ENCODE measurements around the gene ATP5ME. TPM values are rescaled to one million over a fixed set of nuclear protein-coding genes. Genes with fewer than 3 reads are reported as not detected.
A peak's percentile ranks its signal among the peaks of the same experiment; 100 is the strongest.

The ATP5ME gene
- total and polyA plus RNA-seq, 2 of the 13 experiments (the other 11 are each of a cell fraction or from before 2014, with no cell fraction given): 305 to 753 TPM

GRCh38 chr4:674172-675035 lies at the start of gene ATP5ME, which contains the start of gene MYL5 (continued):
- TF ChIP-seq RERE (CRISPR knock-in tag; IDR thresholded peaks at IDR 0.05; ENCODE audit: low read depth): peak; percentile 19; the same call in 1 of the 2 replicates
- no peak for TF ChIP-seq ZBTB39 (CRISPR knock-in tag; IDR thresholded peaks at IDR 0.05)
- no peak for TF ChIP-seq MAFG (CRISPR knock-in tag; IDR thresholded peaks at IDR 0.05)
- no peak for TF ChIP-seq HMGA1 (CRISPR knock-in tag; conservative IDR thresholded peaks at IDR 0.05)
- peak; percentile 76; the same call in 1 of the 2 replicates for TF ChIP-seq ZNF788 (CRISPR knock-in tag; IDR thresholded peaks at IDR 0.05; ENCODE audit: borderline replicate concordance)
- no peak for TF ChIP-seq MIER2 (CRISPR knock-in tag; IDR thresholded peaks at IDR 0.05)
- peak; percentile 88 for TF ChIP-seq ZFX (CRISPR knock-in tag; IDR thresholded peaks at IDR 0.05; ENCODE audit: low read depth)
- peak; percentile 91 for TF ChIP-seq RBFOX2 (IDR thresholded peaks at IDR 0.05; ENCODE audit: low read depth, low read length)
- peak; percentile 95 for TF ChIP-seq GABPB1 (CRISPR knock-in tag; IDR thresholded peaks at IDR 0.05)
- TF ChIP-seq IKZF5 (CRISPR knock-in tag; IDR thresholded peaks at IDR 0.05): 0 out of 2 replicates have a peak, but pooled peaks have one; percentile 28
- TF ChIP-seq CBX5 (CRISPR knock-in tag; IDR thresholded peaks at IDR 0.05; ENCODE audit: borderline replicate concordance): no peak
- peak; percentile 89 for TF ChIP-seq PHF8 (CRISPR knock-in tag; IDR thresholded peaks at IDR 0.05)
- no peak for TF ChIP-seq NR2F1 (CRISPR knock-in tag; IDR thresholded peaks at IDR 0.05)
- peak; percentile 86 for TF ChIP-seq AKAP8 (CRISPR knock-in tag; IDR thresholded peaks at IDR 0.05)
- no peak for TF ChIP-seq PLRG1 (conservative IDR thresholded peaks at IDR 0.05)
- TF ChIP-seq NKX3-1 (CRISPR knock-in tag; IDR thresholded peaks at IDR 0.05): peak; percentile 67; the same call in 1 of the 2 replicates
- no peak for TF ChIP-seq CSRNP1 (CRISPR knock-in tag; IDR thresholded peaks at IDR 0.05)
- TF ChIP-seq ZNF75D (CRISPR knock-in tag; IDR thresholded peaks at IDR 0.05; ENCODE audit: borderline replicate concordance): no peak
- TF ChIP-seq JUNB (CRISPR knock-in tag; IDR thresholded peaks at IDR 0.05; ENCODE audit: borderline replicate concordance): no peak

All from HepG2 (cell line).